Neural progenitor cell (in vitro differentiated cells): Measurements from ENCODE around the gene NHSL1. TPM values are rescaled to one million over a fixed set of nuclear protein-coding genes. Genes with fewer than 3 reads are reported as not detected.

ENCODE experiments used
- DNase-seq: peaks from one replicate; pipeline ENCODE4 v3.0.0-alpha.2; 2016; ENCODE audit warnings: low spot score
- H2AFZ ChIP-seq: fragments of 200-600 bp; sonication (generic); replicated peaks from 2 replicates; pipeline ENCODE4 v1.6.1; 2016; ENCODE audit warnings: antibody characterized with exemption
- H3F3A ChIP-seq: fragments of 200-600 bp; sonication (generic); 2 replicates; pipeline ENCODE4 v1.6.1; 2016; ENCODE audit warnings: antibody characterized with exemption, low read depth
- H3K27ac ChIP-seq: fragments of 200-600 bp; sonication (generic); 2 replicates; pipeline ENCODE4 v1.5.1; 2016; ENCODE audit warnings: mild to moderate bottlenecking
- H3K27me3 ChIP-seq: fragments of 200-600 bp; sonication (generic); 2 replicates; pipeline ENCODE4 v1.6.1; 2016; ENCODE audit warnings: mild to moderate bottlenecking, moderate library complexity
- H3K36me3 ChIP-seq: fragments of 200-600 bp; sonication (generic); 2 replicates; pipeline ENCODE4 v1.5.1; 2016
- H3K4me1 ChIP-seq: fragments of 200-600 bp; sonication (generic); 2 replicates; pipeline ENCODE4 v1.6.1; 2016; ENCODE audit warnings: mixed run types
- H3K4me2 ChIP-seq: fragments of 200-600 bp; sonication (generic); 2 replicates; pipeline ENCODE4 v1.6.1; 2016
- H3K4me3 ChIP-seq: fragments of 200-600 bp; sonication (generic); 2 replicates; pipeline ENCODE4 v1.5.1; 2016
- H3K79me2 ChIP-seq: fragments of 200-600 bp; sonication (generic); 2 replicates; pipeline ENCODE4 v1.6.1; 2016; ENCODE audit warnings: low read depth
- H3K9ac ChIP-seq: fragments of 200-600 bp; sonication (generic); 2 replicates; pipeline ENCODE4 v1.6.1; 2016
- H3K9me3 ChIP-seq: fragments of 200-600 bp; sonication (generic); 2 replicates; pipeline ENCODE4 v1.5.1; 2016; ENCODE audit warnings: low read depth
- H4K20me1 ChIP-seq: fragments of 200-600 bp; sonication (generic); 2 replicates; pipeline ENCODE4 v1.6.1; 2016; ENCODE audit warnings: low read depth
- H3K27ac Mint-ChIP-seq: 3 replicates; pipeline ENCODE4 v1.8.0; 2021; ENCODE audit warnings: mixed read lengths
- H3K27me3 Mint-ChIP-seq: 2 replicates; pipeline ENCODE4 v1.8.0; 2022; ENCODE audit warnings: low read depth, mild to moderate bottlenecking, inconsistent platforms, moderate library complexity, mixed read lengths; ENCODE audit not compliant: insufficient read depth
- H3K36me3 Mint-ChIP-seq: 3 replicates; pipeline ENCODE4 v1.8.0; 2021; ENCODE audit warnings: mixed read lengths
- H3K4me1 Mint-ChIP-seq: 3 replicates; pipeline ENCODE4 v1.8.0; 2021; ENCODE audit warnings: mixed read lengths
- H3K4me3 Mint-ChIP-seq: 3 replicates; pipeline ENCODE4 v1.8.0; 2021; ENCODE audit warnings: mild to moderate bottlenecking, moderate library complexity, mixed read lengths
- H3K9me3 Mint-ChIP-seq: 3 replicates; pipeline ENCODE4 v1.8.0; 2020; ENCODE audit warnings: mixed read lengths
- EZH2 ChIP-seq: fragments of 200-600 bp; sonication (generic); IDR thresholded peaks from 2 replicates; pipeline ENCODE4 v1.6.1; 2017; ENCODE audit warnings: antibody characterized with exemption, mild to moderate bottlenecking, moderate library complexity
- EZH2phosphoT487 ChIP-seq: fragments of 200-600 bp; sonication (generic); IDR thresholded peaks from 2 replicates; pipeline ENCODE4 v1.6.1; 2017; ENCODE audit warnings: antibody characterized with exemption
- total RNA-seq: library from RNA; depleted of rRNA; stranded (reverse); fragments of >200 nt; gene quantifications from 2 replicates; pipeline ENCODE4 v1.2.3, GENCODE V29; 2015; ENCODE audit warnings: low replicate concordance
- TF ChIP-seq, protein P1 (sequence below): fragments of 200-600 bp; sonication (generic); IDR thresholded peaks from 2 replicates; pipeline ENCODE4 v1.5.1; 2017; ENCODE audit warnings: antibody characterized with exemption, mild to moderate bottlenecking

The NHSL1 gene
- total RNA-seq, 1 donor from 2014 or later = 12.1 TPM

DNA sequence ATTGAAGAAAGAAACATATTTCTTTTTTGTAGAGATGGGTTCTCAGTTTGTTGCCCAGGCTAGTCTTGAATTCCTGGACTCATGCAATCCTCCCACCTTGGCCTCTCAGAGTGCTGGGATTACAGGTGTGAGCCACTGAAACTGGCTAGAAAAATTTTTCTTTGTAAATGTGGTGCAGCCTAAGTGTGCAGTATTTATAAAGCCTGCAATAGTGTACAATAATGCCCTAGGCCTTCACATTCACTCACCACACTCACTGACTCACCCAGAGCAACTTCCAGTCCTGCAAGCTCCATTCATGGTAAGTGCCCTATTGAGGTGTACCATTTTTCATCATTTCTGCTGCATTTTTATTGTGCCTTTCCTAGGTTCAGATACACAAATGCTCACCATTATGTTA is 31.4 kb downstream of the NHSL1 start:
- Histone ChIP-seq H3F3A (no peaks in the 10 kb centered on the region), H3K4me1 (peaks cover under 1% of the 10 kb centered on the region), H3K9me3 (no peaks in the 10 kb centered on the region), H3K27me3 (no peaks in the 10 kb centered on the region), H3K9ac (no peak overlapping the region), H3K4me2 (no peak overlapping the region), H3K27ac (no peak overlapping the region), H3K36me3 (no peaks in the 10 kb centered on the region), H3K4me3 (no peak overlapping the region), H3K79me2 (no peaks in the 10 kb centered on the region), H4K20me1 (no peaks in the 10 kb centered on the region), H2AFZ (no peak overlapping the region)
- Mint-ChIP-seq H3K4me3 (no peak overlapping the region), H3K36me3 (peaks cover 41% of the 10 kb centered on the region), H3K27me3 (peaks cover 3% of the 10 kb centered on the region), H3K4me1 (no peaks in the 10 kb centered on the region), H3K9me3 (no peaks in the 10 kb centered on the region), H3K27ac (no peak overlapping the region)
- TF ChIP-seq, protein P1, sequence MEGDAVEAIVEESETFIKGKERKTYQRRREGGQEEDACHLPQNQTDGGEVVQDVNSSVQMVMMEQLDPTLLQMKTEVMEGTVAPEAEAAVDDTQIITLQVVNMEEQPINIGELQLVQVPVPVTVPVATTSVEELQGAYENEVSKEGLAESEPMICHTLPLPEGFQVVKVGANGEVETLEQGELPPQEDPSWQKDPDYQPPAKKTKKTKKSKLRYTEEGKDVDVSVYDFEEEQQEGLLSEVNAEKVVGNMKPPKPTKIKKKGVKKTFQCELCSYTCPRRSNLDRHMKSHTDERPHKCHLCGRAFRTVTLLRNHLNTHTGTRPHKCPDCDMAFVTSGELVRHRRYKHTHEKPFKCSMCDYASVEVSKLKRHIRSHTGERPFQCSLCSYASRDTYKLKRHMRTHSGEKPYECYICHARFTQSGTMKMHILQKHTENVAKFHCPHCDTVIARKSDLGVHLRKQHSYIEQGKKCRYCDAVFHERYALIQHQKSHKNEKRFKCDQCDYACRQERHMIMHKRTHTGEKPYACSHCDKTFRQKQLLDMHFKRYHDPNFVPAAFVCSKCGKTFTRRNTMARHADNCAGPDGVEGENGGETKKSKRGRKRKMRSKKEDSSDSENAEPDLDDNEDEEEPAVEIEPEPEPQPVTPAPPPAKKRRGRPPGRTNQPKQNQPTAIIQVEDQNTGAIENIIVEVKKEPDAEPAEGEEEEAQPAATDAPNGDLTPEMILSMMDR = no peak
- TF ChIP-seq EZH2 (no peak), EZH2phosphoT487 (no peak)
- DNase-seq = no peak

DNA sequence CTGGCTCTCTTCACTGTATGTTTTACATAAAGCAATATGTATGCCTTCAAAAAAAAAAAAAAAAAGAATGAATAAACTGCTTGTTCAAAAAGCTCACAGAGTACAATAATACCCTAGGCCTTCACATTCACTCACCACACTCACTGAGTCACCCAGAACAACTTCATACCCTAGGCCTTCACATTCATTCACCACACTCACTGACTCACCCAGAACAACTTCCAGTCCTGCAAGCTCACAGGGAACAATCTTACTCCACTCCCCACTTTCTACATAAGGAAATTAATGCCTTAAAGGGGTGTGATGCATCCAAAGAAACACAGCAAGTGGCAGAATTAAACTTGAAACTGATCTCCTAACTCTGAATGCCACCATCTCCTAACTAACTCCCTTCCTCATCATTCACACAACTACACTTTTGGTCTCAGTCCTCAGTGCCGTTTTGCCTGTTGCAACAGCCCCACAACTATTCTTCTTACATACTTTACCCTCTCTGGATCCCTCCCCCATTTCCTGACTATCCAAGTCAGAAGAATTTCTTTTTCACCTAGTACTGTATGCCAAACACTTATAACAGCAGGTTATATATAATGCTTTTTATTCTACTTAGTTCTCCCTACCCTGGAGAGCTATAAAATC is 34.2 kb downstream of the NHSL1 start:
- no peak overlapping the region for H3K27ac ChIP-seq
- no peak overlapping the region for H3K4me3 ChIP-seq
- no peaks in the 10 kb centered on the region for H3K4me1 ChIP-seq

GRCh38 chr6:138464085-138464484 is 35.2 kb downstream of the NHSL1 start:
- DNase-seq = no peak

More for the DNA sequence above, 34.2 kb downstream of the NHSL1 start:
- H4K20me1 ChIP-seq = no peaks in the 10 kb centered on the region
- H2AFZ ChIP-seq = no peak overlapping the region
- no peaks in the 10 kb centered on the region for H3K27me3 ChIP-seq
- Mint-ChIP-seq H3K9me3 (no peaks in the 10 kb centered on the region), H3K27me3 (peaks cover 3% of the 10 kb centered on the region), H3K36me3 (peaks cover 59% of the 10 kb centered on the region), H3K27ac (peak overlapping the region; percentile 2), H3K4me1 (no peaks in the 10 kb centered on the region), H3K4me3 (no peak overlapping the region)
- no peak overlapping the region for H3K4me2 ChIP-seq
- no peak for TF ChIP-seq EZH2phosphoT487
- TF ChIP-seq EZH2 = no peak
- TF ChIP-seq, protein P1 = no peak
- H3F3A ChIP-seq = no peaks in the 10 kb centered on the region
- no peak for DNase-seq
- no peaks in the 10 kb centered on the region for H3K79me2 ChIP-seq
- H3K9ac ChIP-seq = no peak overlapping the region
- H3K36me3 ChIP-seq = no peaks in the 10 kb centered on the region
- H3K9me3 ChIP-seq = no peaks in the 10 kb centered on the region

More at GRCh38 chr6:138464085-138464484, 35.2 kb downstream of the NHSL1 start:
- H3F3A ChIP-seq = no peaks in the 10 kb centered on the region
- Mint-ChIP-seq H3K36me3 (peaks cover 59% of the 10 kb centered on the region), H3K4me1 (no peaks in the 10 kb centered on the region), H3K27ac (no peak overlapping the region), H3K27me3 (peaks cover 3% of the 10 kb centered on the region), H3K4me3 (no peak overlapping the region), H3K9me3 (no peaks in the 10 kb centered on the region)
- H3K79me2 ChIP-seq = no peaks in the 10 kb centered on the region
- no peaks in the 10 kb centered on the region for H3K4me1 ChIP-seq
- TF ChIP-seq, protein P1 = no peak
- TF ChIP-seq EZH2 (no peak), EZH2phosphoT487 (no peak)
- no peak overlapping the region for H3K4me3 ChIP-seq
- no peaks in the 10 kb centered on the region for H3K27me3 ChIP-seq
- H3K9me3 ChIP-seq = no peaks in the 10 kb centered on the region
- H4K20me1 ChIP-seq = no peaks in the 10 kb centered on the region
- H3K27ac ChIP-seq = no peak overlapping the region
- H3K9ac ChIP-seq = no peak overlapping the region
- no peak overlapping the region for H2AFZ ChIP-seq
- H3K4me2 ChIP-seq = no peak overlapping the region
- H3K36me3 ChIP-seq = no peaks in the 10 kb centered on the region
